Omental fat pad (tissue), 4 donors: ENCODE measurements around the gene TECTB. TPM values are rescaled to one million over a fixed set of nuclear protein-coding genes. Genes with fewer than 3 reads are reported as not detected.
"Not testable (repeated sequence)": the region's sequence is repeated elsewhere in the genome, so short reads cannot be mapped to it uniquely, and the experiment has no call there.

Experiments
- ATAC-seq: fragments of 150-250 bp; one replicate; pipeline ENCODE4 v1.9.1; 2016; ENCODE audit warnings: mild to moderate bottlenecking, moderate library complexity; ENCODE audit not compliant: low FRiP score
- DNase-seq: peaks from one replicate; pipeline ENCODE4 v3.0.0-alpha.2; 2019; ENCODE audit warnings: low spot score
- CTCF ChIP-seq, 3 donors: fragments of 450-650 bp; IDR thresholded peaks; one replicate each; pipeline ENCODE4 v1.5.1; 2016 to 2017; ENCODE audit warnings: antibody characterized with exemption in 3 of 3, mild to moderate bottlenecking in 3 of 3, moderate library complexity in 2 of 3
- total RNA-seq, 4 donors: library from RNA; depleted of rRNA; stranded (reverse); fragments of >200 nt; gene quantifications; one replicate each; pipeline ENCODE4 v1.1.0, GENCODE V29; 2016

Gene TECTB
- total RNA-seq, 4 donors from 2014 or later = not detected

- ATAC-seq (no peak), DNase-seq (no peak)
- TF ChIP-seq CTCF (IDR thresholded peaks at IDR 0.05) = no peak
Measured at GRCh38 chr10:112242769-112243168, 40.4 kb upstream of the TECTB start.

GRCh38 chr10:112243713-112244112 is 39.5 kb upstream of the TECTB start:
- no peak for TF ChIP-seq CTCF (IDR thresholded peaks at IDR 0.05)
- DNase-seq (no peak), ATAC-seq (no peak)

GRCh38 chr10:112244197-112244596 is 39.0 kb upstream of the TECTB start:
- no peak for DNase-seq

GRCh38 chr10:112247791-112248190 is 35.4 kb upstream of the TECTB start:
- ATAC-seq = no peak
- no peak for TF ChIP-seq CTCF (IDR thresholded peaks at IDR 0.05)
- DNase-seq = no peak

More at GRCh38 chr10:112244197-112244596, 39.0 kb upstream of the TECTB start:
- no peak for ATAC-seq
- no peak for TF ChIP-seq CTCF (IDR thresholded peaks at IDR 0.05)

GRCh38 chr10:112248584-112249295 is 34.5 kb upstream of the TECTB start:
- no peak for TF ChIP-seq CTCF (IDR thresholded peaks at IDR 0.05)
- DNase-seq (no peak), ATAC-seq (no peak)

- DNase-seq (no peak), ATAC-seq (no peak)
- TF ChIP-seq CTCF (IDR thresholded peaks at IDR 0.05) = no peak
Measured at GRCh38 chr10:112249722-112250121, 33.5 kb upstream of the TECTB start.

GRCh38 chr10:112250555-112250954 is 32.6 kb upstream of the TECTB start:
- TF ChIP-seq CTCF (IDR thresholded peaks at IDR 0.05) = no peak
- no peak for ATAC-seq

GRCh38 chr10:112251238-112251637 is 32.0 kb upstream of the TECTB start:
- not testable (repeated sequence) for ATAC-seq, DNase-seq

More at GRCh38 chr10:112250555-112250954, 32.6 kb upstream of the TECTB start:
- DNase-seq = no peak
